Liver (tissue), 9 donors: ENCODE data around the gene IQCK. TPM values are rescaled to one million over a fixed set of nuclear protein-coding genes. Genes with fewer than 3 reads are reported as not detected.

Experiments
- DNase-seq: peaks from one replicate; pipeline ENCODE4 v3.0.0-alpha.2; 2017; ENCODE audit warnings: low spot score
- H3K27ac ChIP-seq, 2 donors: one replicate each; pipeline ENCODE4 v1.7.0; 2013; ENCODE audit warnings: inconsistent platforms in 2 of 2, low read length in 2 of 2, control low read depth in 1 of 2, low read depth in 1 of 2, mild to moderate bottlenecking in 1 of 2
- H3K27me3 ChIP-seq, 4 donors: one replicate each; pipeline versions ENCODE4 v1.6.1 to v1.7.0; 2013; ENCODE audit warnings: low read length in 3 of 4, inconsistent platforms in 1 of 4, mild to moderate bottlenecking in 1 of 4, moderate library complexity in 1 of 4; ENCODE audit not compliant: control insufficient read depth in 4 of 4, insufficient read depth in 4 of 4
- H3K36me3 ChIP-seq, 4 donors: one replicate each; pipeline versions ENCODE4 v1.6.1 to v1.7.0; 2013; ENCODE audit warnings: low read length in 3 of 4, mild to moderate bottlenecking in 3 of 4, low read depth in 1 of 4, moderate library complexity in 1 of 4; ENCODE audit not compliant: control insufficient read depth in 4 of 4, insufficient read depth in 3 of 4
- H3K4me1 ChIP-seq, 4 donors: one replicate each; pipeline versions ENCODE4 v1.6.1 to v1.7.0; 2013; ENCODE audit warnings: low read length in 3 of 4, mild to moderate bottlenecking in 3 of 4, moderate library complexity in 1 of 4; ENCODE audit not compliant: control insufficient read depth in 4 of 4, insufficient read depth in 4 of 4
- H3K4me3 ChIP-seq, 3 donors: one replicate each; pipeline versions ENCODE4 v1.6.1 to v1.7.0; 2013; ENCODE audit warnings: low read length in 3 of 3, control low read depth in 1 of 3, low read depth in 1 of 3, mild to moderate bottlenecking in 1 of 3
- H3K9ac ChIP-seq, 2 donors: one replicate each; pipeline ENCODE4 v1.7.0; 2013; ENCODE audit warnings: low read length in 2 of 2, mild to moderate bottlenecking in 2 of 2, moderate library complexity in 2 of 2, control low read depth in 1 of 2, low read depth in 1 of 2
- H3K9me3 ChIP-seq, 4 donors: one replicate each; pipeline versions ENCODE4 v1.6.1 to v1.7.0; 2013; ENCODE audit warnings: low read length in 3 of 4; ENCODE audit not compliant: control insufficient read depth in 4 of 4
- ATF3 ChIP-seq: IDR thresholded peaks from 2 replicates; pipeline ENCODE4 v1.6.1; 2016; ENCODE audit warnings: antibody characterized with exemption
- EGR1 ChIP-seq, 2 donors: IDR thresholded peaks; 2 replicates each; pipeline ENCODE4 v1.6.1; 2016 to 2018; ENCODE audit warnings: antibody characterized with exemption in 2 of 2, low read depth in 2 of 2
- FOXA1 ChIP-seq: IDR thresholded peaks from 2 replicates; pipeline ENCODE4 v1.6.1; 2016; ENCODE audit warnings: antibody characterized with exemption
- FOXA2 ChIP-seq: IDR thresholded peaks from 2 replicates; pipeline ENCODE4 v1.6.1; 2016; ENCODE audit warnings: antibody characterized with exemption
- GABPA ChIP-seq, 2 donors: IDR thresholded peaks in 1 of 2; conservative IDR thresholded peaks in 1 of 2; 2 replicates each; pipeline ENCODE4 v1.6.1; 2016; ENCODE audit warnings: antibody characterized with exemption in 2 of 2, mild to moderate bottlenecking in 1 of 2, moderate library complexity in 1 of 2
- HNF4A ChIP-seq, 2 donors: conservative IDR thresholded peaks; 2 replicates each; pipeline ENCODE4 v1.6.1; 2016; ENCODE audit warnings: antibody characterized with exemption in 2 of 2, mild to moderate bottlenecking in 2 of 2
- HNF4G ChIP-seq: IDR thresholded peaks from 2 replicates; pipeline ENCODE4 v1.6.1; 2016; ENCODE audit warnings: antibody characterized with exemption
- JUND ChIP-seq, 2 donors: IDR thresholded peaks; 2 replicates each; pipeline ENCODE4 v1.6.1; 2016; ENCODE audit warnings: antibody characterized with exemption in 2 of 2
- NR2F2 ChIP-seq: IDR thresholded peaks from 2 replicates; pipeline ENCODE4 v1.6.1; 2016; ENCODE audit warnings: antibody characterized with exemption
- RAD21 ChIP-seq, 2 donors: IDR thresholded peaks; 2 replicates each; pipeline ENCODE4 v1.6.1; 2016; ENCODE audit warnings: antibody characterized with exemption in 2 of 2, mild to moderate bottlenecking in 2 of 2
- REST ChIP-seq: IDR thresholded peaks from 2 replicates; pipeline ENCODE4 v1.6.1; 2016; ENCODE audit warnings: antibody characterized with exemption, mild to moderate bottlenecking
- RXRA ChIP-seq, 2 donors: IDR thresholded peaks; 2 replicates each; pipeline ENCODE4 v1.6.1; 2017 to 2018; ENCODE audit warnings: antibody characterized with exemption in 2 of 2, mild to moderate bottlenecking in 1 of 2
- SP1 ChIP-seq: IDR thresholded peaks from 2 replicates; pipeline ENCODE4 v1.6.1; 2018; ENCODE audit warnings: antibody characterized with exemption, mild to moderate bottlenecking
- TAF1 ChIP-seq: conservative IDR thresholded peaks from 2 replicates; pipeline ENCODE4 v1.6.1; 2016; ENCODE audit warnings: antibody characterized with exemption, mild to moderate bottlenecking
- YY1 ChIP-seq: IDR thresholded peaks from 2 replicates; pipeline ENCODE4 v1.6.1; 2016; ENCODE audit warnings: antibody characterized with exemption, mild to moderate bottlenecking
- ZBTB33 ChIP-seq: IDR thresholded peaks from 2 replicates; pipeline ENCODE4 v1.6.1; 2016; ENCODE audit warnings: antibody characterized with exemption
- WGBS: extraction: QIAGEN DNeasy Blood & Tissue Kit; methylation state at CpG from one replicate; pipeline ENCODE4 v1.1.7; 2013; 5-methylcytosine and 5-hydroxymethylcytosine counted together
- polyA plus RNA-seq, 2 donors: library from polyadenylated mRNA; stranded (reverse) in 1 of 2; unstranded in 1 of 2; fragments of 200-250 nt in 1 of 2; fragments of >200 nt in 1 of 2; fragmentation: Nextera tagmentation in 1 of 2; extraction: Ambion mirVana in 1 of 2; gene quantifications; one replicate each; pipeline versions ENCODE4 v1.2.1 to v1.2.3, GENCODE V29; 2013 to 2015
- total RNA-seq, 2 donors: library from RNA; depleted of rRNA; stranded (reverse); fragments of >200 nt; gene quantifications; one replicate each; pipeline ENCODE4 v1.2.3, GENCODE V29; 2014
- donor health status: healthy.
- donor health status: healthy.
- donor health status: healthy.
- donor health status: healthy.
- donor health status: healthy.

Gene IQCK
- total and polyA plus RNA-seq, 4 donors: 2.1 to 4.4 (median 2.9) TPM

- TF ChIP-seq FOXA2 (no peak), RAD21 (IDR thresholded peaks at IDR 0.05) (no peak), YY1 (no peak), GABPA (IDR thresholded peaks at IDR 0.05 in 1 of 2, conservative IDR thresholded peaks at IDR 0.05 in 1 of 2) (no peak), ZBTB33 (no peak), TAF1 (no peak), SP1 (no peak), HNF4G (no peak), REST (no peak), ATF3 (no peak), HNF4A (conservative IDR thresholded peaks at IDR 0.05) (no peak)
- WGBS: 78% methylated on average over 12 of the region's 12 CpGs
- no peak overlapping the region for H3K9ac ChIP-seq
- DNase-seq: no peak
- H3K36me3 ChIP-seq: peaks cover 0 to 1% (median 0%) of the 10 kb centered on the region in 4 donors
- no peaks in the 10 kb centered on the region for H3K9me3 ChIP-seq
- H3K4me1 ChIP-seq: no peaks in the 10 kb centered on the region
- no peak overlapping the region for H3K27ac ChIP-seq
- no peaks in the 10 kb centered on the region for H3K27me3 ChIP-seq
- no peak overlapping the region for H3K4me3 ChIP-seq
Measured at GRCh38 chr16:19753815-19754643, 36.0 kb downstream of the IQCK start.

GRCh38 chr16:19754644-19755036 lies 36.6 kb downstream of the IQCK start:
- TF ChIP-seq SP1 (no peak), NR2F2 (no peak), RXRA (IDR thresholded peaks at IDR 0.05) (no peak), TAF1 (no peak), ZBTB33 (no peak), RAD21 (IDR thresholded peaks at IDR 0.05) (no peak), HNF4G (no peak), EGR1 (IDR thresholded peaks at IDR 0.05; ENCODE audit: low read depth in 2 of 2) (no peak), JUND (IDR thresholded peaks at IDR 0.05) (no peak), GABPA (IDR thresholded peaks at IDR 0.05 in 1 of 2, conservative IDR thresholded peaks at IDR 0.05 in 1 of 2) (no peak), FOXA2 (no peak), FOXA1 (no peak), HNF4A (conservative IDR thresholded peaks at IDR 0.05) (no peak), YY1 (no peak), ATF3 (no peak), REST (no peak)
- no peak for DNase-seq
- no peak overlapping the region for H3K9ac ChIP-seq
- no peak overlapping the region for H3K4me3 ChIP-seq
- no peaks in the 10 kb centered on the region for H3K27me3 ChIP-seq
- H3K4me1 ChIP-seq: no peaks in the 10 kb centered on the region
- H3K36me3 ChIP-seq: peaks cover 0 to 1% (median 0%) of the 10 kb centered on the region in 4 donors
- H3K9me3 ChIP-seq: no peaks in the 10 kb centered on the region
- H3K27ac ChIP-seq: no peak overlapping the region
- 73% methylated on average over 1 of the region's 1 CpG for WGBS
